SW 1271 (cell line): ENCODE data around the gene ATP6V0D1.
A peak's percentile ranks its signal among the peaks of the same experiment; 100 is the strongest.

ENCODE experiments used
- DNase-seq, 2 experiments: peaks; one replicate each; lab custom pipeline; 2025; lab: John Stamatoyannopoulos, UW

ATP6V0D1 gene

DNA sequence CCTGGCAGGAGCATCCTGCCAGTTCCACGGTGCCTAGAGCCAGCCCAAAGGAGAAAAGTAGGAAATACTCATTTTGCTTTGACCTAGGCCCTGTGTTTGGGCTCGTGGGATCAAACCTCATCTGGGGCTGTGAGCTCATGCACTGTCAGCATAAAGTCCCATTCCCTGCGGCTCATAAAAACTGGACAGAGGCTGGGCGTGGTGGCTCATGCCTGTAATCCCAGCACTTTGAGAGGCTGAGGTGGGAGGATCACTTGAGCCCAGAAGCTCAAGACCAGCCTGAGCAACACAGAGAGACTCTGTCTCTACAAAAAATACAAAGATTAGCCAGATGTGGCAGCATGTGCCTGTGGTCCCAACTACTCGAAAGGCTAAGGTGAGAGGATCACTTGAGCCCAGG, 17.9 kb downstream of the ATP6V0D1 start:
- DNase-seq: no peak

DNA sequence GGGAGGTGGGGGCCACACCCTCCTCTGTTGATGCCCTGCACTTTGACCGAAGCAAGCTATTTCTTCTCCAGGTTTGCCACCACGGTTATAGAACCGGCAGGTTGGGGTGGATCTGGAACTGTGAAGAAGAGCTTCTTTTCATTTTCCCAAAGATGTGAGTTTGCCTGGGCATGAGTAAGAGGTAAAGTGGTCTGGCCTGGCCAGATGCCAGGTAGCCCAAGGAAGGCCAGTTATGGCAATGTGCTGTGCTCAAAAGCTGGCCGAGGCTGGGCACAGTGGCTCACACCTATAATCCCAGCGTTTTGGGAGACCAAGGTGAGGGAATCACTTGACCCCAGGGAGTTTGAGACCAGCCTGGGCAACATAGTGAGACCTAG, 18.7 kb downstream of the ATP6V0D1 start:
- no peak for DNase-seq

DNA sequence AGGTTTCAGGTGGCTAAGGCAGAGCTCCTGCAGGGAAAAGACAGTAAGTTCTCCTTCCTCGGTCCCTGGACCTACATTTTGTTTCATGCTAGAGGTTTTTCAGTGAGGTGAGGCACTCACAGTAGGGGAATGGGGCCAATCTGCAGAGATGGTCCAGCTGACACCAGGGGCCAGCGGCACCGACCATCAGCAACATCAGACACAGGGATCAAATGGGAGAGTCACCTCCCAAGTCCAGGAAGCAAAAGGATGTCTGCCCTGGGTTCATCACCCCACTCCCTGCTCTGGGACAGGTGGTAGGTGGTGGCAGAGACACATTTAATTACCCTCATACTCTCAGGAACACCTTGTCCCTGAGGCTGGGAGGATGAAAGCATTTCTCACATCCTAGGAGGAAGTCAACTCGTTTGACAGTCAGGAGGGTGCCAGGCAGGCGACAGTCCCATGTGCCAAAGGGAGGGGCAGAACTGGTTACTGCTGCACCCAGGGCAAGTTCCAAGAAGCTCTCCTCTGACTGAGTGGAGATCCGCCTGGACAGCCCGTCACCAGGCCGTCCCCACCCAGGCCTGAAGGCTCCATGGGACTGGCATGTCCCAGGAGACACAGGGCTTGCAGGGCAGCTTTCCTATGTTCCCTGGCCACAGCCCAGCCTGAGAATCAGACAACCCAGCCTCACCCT, 19.2 kb downstream of the ATP6V0D1 start:
- no peak for DNase-seq

DNA sequence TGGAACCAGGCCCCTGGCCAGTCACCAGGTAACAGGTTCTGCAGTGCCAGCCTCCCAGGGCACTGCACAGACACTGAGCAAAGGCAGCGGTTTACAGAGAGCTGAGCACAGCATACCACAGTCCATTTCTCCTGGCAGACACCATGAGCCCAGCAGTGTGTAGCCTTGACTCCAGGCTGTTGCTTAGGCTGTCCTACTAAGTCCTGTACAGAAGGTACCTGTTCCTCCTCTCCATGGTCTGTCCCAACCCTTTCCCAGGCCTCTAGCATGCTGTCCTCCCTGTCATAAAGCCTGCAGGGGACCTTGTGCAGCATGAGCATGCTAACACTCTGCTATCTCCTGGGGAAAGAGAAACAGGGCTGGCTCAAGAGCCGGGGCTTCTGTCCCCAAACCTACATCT, 20.0 kb downstream of the ATP6V0D1 start:
- no peak for DNase-seq

DNA sequence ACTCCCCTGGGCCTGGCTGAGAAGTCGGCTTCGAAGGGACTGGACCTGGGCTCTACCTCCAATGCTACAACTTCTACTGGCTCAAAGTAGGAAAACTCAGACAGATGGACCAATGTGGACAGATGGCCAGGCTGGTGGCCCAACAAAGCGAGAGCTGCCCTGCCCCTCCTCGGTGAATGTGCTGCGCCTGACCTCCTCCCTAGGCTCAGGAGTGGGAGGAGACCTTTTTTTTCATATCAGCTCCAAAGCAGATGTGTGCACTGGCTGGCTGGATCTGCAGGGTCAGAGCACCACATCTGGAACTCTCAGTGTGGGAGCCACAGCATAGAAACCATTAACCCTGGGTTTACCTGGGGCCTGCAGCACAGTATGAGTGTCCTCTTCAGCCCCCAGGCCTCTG, 20.8 kb downstream of the ATP6V0D1 start:
- no peak for DNase-seq

DNA sequence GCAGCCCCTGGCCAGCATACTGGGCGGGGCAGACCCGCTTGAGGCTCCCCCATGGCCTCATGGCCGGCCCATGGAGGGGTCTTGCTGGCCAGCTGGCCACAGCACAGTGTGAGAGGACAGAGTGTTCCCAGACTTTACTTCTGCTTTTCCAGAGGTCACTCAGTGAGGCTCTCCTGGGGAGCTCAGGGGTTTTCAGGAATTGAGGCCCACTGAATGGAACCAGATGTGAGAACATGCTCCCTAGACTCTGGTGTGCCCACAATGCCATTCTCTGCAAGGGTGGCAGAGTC, 21.2 kb downstream of the ATP6V0D1 start:
- DNase-seq: no peak

DNA sequence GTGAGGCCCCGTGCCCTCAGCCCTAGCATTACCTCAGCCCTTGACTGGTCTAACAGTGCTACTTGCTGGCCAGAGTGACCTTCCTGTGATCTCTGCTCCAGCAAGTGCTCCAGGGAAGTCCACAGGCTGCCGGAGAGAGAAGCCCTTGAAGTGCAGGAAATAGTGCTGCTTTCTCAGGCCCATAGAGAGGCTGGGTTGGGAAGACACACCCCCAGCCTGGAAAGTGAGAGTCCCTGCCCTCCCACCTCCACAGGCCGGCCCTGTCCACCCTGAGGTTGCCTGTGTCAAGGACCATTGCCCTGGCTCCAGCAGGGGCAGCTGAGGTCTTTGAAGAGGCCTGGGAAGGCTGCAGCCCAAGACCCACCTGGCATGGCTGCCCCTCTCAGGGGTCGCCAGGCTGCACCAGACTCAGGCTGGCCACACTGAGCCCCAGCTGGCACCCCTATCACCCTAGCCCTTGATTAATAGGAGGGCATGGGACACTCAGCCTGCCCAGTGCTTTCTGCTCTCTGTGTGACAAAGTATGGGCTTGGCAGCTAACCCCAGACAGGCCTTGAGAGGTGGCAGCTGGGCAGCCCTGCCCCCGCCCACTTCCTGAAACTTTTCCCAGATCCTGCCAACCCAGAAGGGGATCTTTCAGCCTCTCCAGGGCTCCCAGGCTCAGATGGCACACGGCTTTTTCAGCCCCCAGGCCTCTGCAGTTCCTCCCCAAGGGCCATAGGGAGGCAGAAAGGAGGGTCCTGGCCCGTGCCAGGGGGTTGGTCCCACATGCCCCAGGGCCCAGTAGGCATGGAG, 21.7 kb downstream of the ATP6V0D1 start:
- no peak for DNase-seq

DNA sequence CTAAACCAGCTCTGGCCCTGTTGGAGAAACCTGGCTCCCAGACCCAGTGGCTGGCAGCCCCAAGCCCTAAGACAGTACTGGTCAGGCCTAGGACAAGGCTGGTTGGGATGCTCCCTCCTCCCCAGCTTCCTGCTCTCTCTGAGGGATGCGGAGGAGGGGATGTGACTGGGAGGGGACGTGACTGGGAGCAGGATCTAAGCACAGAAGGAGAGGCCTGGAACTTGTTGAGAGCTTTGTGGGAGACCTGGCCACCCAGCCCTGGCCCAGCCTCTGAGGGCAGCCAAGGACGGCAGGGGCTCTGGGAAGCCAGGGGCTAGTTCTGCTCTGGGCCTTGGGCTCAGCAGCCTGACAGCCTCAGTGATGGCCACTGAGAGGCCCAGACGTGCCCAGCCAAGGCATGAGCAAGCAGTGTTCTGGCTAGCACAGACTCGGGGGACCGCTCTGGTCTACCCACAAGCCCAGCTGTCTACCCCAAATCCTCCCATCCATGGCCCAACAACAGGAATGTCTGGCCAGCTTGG, 22.8 kb downstream of the ATP6V0D1 start:
- DNase-seq: no peak

DNA sequence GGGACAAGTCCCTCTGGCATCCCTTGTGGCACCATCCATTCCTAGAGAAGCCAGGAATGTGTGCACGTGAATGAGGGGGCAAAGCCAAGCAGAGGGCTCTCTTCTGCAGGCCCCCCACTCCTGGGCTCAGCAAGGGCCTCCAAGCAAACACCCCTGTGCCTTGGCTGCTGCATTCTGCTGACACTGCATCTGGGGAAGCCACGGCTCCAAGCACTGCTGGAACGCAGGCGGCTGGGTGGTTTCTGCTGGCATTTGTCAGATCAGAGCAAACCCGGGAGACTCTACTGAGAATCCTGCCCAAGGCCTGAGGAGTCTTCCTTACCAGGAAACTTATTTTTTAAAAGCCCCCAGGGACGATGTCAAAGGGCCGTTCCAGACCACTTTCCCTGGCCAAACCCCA, 23.3 kb downstream of the ATP6V0D1 start:
- DNase-seq: no peak

DNA sequence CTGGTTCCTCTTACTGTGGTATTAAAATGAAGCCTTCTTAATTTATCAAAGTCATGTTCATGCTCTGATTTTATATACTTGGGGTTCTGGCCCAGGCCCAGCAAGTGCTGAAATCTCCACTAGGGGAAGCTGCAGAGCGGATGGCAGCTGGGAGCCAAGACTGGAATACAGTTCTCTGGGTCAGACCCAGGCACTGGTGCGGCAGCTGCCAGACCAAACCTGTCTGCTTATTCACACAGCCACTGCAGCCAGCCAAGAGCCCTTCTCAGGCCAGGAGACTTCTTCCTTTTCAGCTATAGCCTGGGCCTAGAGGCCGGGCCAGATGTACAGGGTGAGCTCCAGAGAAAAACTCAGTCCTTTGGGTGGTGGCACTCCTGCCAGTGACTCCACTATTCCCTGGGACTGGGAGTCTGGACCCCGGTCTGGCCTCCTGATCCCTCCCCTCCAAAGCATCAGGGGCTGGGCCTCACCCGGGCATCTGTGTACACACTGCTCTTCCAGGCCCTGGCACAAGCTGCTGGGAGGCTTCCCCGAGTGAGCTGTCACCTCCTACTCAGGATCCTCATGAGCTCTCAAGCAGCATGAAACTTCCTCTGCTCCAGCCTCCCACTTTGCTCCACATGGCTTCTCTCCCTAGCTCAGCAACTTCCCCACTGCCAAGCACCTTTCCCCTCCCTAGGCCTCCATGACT, 24.4 kb downstream of the ATP6V0D1 start:
- DNase-seq: no peak

DNA sequence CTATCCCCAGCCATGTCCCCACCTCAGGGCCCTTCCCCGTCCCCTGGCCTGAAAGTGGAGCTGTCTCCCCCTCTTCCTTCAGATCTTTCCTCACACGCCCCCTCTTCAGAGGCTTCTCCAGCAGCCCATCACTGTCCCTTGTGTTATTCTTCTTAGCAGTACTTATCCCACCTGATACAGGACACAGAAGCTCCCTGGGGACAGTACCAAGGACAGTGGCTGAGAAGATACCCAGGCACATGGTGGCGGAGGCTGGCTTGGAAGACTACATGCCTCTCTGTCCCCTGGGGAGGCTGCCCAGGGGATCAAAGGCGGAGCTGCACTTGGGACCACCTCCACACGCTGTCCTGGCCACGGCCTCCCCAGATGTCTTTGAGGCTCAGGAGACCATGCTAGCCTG, 26.1 kb downstream of the ATP6V0D1 start:
- DNase-seq: no peak

DNA sequence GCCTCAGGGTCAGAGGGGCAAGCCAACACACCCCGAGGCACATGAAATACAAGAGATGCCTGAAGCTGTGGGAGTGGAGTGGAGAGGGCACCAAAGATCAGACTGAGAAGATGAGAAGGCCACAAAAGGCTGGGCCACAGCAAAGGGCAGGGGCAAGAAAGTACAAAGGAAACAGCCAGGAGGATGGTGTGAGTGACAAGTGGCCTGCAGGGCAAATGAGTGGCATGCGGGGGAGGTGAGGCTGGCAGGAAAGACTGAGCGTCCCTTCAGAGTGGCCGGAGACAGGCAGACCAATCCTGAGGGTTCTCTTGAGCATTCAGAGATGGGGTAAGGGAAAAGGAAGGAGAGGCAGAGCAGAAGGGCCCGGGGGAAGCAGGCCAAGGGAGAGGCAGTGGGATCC, 26.9 kb downstream of the ATP6V0D1 start:
- no peak for DNase-seq

DNA sequence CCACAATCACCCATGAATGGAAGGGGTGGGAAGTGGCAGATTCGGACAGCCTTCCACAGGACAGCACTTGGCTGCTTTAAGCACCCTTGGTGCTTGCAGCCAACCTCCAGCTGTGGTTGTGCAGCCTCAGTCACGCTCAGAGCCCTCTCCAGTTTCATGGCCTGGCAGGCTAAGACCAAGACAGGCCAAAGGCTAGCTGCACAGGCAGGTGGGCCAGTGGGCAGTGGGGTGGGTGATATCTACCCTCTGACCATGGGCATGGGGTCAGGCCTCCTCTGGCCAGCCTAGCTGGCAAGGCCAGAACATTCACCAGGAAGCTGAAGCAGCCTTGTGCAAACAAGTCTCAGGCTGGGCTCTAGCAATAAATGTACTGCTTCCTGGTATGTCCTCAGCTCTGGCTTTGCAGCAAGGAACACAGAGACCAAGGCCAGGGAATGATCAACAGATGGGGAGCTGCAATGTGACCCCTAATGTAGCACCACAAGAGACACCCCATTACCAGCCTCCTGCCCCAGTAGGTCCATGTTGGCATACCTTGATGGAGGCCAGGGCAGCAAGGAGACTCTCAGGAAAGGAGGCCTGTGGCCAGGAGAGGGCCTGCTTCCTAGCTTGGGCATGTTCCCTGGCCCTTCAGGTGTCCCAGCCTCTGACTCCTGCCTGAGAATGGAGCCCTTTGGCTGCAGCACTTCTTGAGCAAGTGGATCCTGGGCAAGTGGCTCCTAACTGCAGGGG, 29.1 kb downstream of the ATP6V0D1 start:
- no peak for DNase-seq

DNA sequence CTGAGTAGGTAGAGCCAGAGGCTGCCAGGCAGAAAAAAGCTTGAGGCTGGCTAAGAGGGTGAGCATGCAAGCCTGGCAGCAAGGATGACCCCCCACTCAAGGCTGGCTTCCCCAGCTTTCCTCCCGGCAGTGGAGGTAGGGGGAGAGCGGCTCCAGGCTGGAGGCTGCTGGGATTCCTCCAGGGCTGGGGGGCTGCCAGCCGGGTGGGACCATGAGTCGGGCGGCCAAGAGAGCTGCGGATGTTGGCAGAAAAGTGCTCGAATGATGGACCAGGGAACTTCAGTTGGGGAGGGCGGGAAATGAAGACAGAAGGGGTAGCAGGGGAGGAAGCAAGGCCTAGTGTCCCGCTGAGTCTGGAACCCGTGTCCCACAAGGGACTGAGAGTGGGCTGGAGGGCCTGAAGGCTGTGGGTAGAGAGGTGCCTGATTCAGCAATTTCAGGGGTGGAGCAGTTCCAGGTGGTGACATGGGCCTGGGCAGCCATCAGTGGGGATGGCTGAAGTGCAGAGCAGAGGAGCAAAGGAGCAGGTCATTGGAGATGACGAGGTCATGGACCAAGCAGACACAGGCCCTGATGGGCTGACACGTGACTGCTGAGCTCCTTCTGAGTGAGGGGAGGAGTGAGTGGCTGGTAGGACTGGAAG, 29.8 kb downstream of the ATP6V0D1 start:
- DNase-seq: no peak

DNA sequence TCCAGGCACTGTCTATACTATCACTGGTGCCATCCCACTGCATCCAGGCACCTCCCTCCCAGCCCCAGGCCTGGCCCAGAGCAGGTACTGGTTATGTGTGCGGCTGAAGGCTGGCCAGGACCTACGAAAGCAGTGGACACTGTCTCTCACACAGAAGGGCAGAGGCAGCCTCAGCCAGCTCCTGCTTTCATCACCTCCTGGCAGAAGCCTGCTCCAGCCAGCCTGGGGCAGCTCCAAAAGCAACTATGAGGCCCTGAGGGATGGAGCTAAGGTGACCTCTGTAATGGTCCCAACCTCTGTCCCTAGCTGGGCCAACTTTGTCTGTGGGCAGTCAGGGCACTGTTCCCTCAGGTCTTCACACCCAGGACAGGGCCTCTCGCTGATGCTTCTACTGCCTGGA, 31.2 kb downstream of the ATP6V0D1 start:
- no peak for DNase-seq

DNA sequence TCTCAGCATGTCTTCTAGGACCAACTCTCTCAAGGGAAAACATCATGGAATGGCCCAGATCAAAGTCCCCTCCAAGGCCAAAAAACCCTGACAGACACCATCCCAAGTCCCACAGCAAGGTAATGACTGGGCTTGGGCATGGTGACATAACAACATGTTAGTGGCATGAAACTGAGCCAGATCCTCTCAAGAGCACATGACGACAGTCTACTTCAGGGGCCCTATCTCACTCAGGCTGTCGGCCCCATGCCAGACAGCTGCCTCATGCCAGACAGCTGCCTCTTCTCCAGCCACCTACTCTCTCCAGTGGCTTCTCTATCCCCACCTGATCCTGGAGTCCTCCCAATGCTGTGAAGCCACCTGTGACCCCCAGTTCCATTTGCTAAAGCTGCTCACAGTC, 31.6 kb downstream of the ATP6V0D1 start:
- no peak for DNase-seq

DNA sequence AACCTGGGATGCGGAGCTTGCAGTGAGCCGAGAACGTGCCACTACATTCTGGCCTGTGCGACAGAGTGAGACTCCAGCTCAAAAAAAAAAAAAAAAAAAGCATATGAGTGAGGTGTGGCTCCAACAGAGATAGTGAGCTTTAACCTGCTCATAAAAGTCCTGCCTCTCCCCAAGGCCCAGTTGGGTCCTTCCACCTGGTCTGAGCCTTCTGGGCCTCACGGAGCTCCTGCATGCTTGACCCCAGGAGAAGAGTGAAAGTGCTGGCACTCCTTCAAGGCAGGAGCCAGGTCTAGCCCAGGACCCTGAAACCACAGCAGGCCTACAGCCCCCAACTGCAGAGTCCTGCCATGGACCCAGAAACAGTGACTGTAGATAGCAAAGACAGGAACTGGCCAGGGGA, 32.4 kb downstream of the ATP6V0D1 start:
- no peak for DNase-seq

DNA sequence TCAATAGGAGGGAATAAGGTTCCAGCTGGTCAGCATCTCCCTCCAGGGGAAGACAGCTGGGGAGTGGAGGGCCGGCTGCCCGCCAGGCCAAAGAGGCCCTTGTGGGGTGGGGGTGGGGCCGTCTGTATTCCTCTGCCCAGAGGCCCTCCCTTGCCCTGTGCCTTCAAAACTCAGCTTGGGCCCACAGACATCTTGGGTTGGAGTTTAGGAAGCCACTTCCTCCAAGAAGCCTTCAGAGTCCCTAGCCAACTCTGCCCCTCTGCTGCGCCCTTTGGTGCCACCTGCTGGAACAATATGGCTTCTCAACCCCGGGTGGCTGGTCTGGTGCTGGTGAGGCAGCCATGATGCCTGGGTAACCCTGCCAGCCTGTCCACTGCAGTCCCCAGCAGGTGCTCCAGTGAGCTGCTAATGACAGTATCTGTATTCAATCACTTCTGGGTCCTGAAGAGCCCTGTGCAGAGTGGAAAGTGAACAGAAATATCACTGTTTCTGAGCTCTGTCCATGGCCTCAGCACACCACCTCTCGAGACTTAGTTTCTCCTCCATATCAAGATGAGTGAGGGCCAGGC, 33.4 kb downstream of the ATP6V0D1 start:
- DNase-seq: peak in 1 of 2 experiments; percentile 36

DNA sequence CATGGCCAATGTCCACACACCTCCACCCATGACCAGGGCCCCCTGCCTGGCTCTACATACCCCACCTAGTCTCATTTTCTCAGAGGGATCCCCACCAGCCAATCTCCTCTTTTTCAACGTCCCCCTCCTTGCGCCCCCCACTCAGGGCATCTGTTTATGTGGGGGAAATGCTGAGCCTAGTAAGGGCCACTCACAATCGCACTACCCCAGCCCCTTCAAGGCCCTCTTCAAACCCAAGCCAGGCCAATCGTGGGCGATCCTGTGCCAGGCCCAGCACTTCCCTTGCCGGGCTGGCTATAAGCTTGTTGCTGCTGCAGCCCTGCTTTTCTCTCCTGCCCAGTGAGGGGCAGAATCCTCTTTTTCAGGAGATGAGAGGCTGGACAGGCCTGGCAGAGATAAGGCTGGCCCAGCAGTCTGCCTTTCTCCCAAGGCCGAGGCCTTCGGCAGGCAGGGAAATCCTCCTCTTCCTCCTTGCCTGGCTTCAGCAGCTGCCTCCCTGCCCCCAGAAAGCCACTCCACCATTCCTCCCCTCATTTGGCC, 33.9 kb downstream of the ATP6V0D1 start:
- no peak for DNase-seq

DNA sequence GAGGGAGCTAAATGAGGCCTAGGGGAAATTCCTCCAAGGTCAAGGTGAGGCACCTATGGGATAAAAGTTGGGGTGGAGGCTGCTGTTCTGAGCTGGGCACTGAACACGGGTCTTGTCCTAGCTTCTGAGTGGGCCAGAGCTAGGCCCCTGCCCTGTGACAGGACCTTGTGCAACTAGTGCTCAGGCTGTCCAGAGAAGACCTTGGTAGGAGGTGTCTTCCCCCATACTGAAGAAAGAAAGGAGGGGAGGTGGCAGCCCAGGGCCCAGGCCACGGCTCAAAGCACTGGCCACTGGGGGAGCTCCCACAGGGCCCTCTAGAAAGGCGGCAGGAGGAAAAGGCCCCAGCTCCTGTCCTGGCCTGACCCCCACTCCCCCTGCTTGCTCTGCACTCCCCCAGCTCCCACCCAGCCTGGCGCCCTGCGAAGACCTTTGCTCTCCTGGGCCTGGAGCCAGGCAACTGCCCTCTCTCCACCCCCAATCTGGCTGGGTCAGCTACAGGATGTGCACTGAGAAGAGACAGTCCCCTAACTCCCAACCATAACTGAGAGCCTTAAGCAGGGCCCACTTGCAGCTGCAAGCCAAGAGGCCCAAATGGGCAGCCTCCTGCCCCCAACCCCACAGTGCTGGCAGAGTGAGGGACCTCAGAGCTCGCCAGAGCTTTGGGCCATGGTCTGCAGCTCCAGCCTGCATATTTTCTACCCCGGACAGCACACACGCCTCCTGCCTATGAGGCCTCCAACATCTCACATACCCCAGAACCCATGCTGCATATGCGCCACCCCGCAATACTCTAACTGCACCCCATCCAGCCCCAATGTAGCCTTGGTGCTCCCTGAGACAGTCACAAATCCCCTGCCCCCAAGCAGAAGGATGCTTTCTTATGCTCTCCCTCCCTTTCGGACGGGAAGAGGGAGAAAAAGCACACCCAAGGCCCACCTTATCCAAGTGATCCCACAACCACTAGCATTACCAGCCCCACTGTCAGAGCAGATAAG, 34.7 kb downstream of the ATP6V0D1 start:
- no peak for DNase-seq
